GM21717 (cell line): ENCODE results near the gene CBLN3.

Experiments used
- ATAC-seq: cut with Tn5 transposase; IDR thresholded peaks from one replicate; pipeline ENCODE4 v1.9.1; 2021; ENCODE audit warnings: mild to moderate bottlenecking, moderate library complexity; ENCODE audit not compliant: unreplicated experiment

CBLN3 gene

DNA sequence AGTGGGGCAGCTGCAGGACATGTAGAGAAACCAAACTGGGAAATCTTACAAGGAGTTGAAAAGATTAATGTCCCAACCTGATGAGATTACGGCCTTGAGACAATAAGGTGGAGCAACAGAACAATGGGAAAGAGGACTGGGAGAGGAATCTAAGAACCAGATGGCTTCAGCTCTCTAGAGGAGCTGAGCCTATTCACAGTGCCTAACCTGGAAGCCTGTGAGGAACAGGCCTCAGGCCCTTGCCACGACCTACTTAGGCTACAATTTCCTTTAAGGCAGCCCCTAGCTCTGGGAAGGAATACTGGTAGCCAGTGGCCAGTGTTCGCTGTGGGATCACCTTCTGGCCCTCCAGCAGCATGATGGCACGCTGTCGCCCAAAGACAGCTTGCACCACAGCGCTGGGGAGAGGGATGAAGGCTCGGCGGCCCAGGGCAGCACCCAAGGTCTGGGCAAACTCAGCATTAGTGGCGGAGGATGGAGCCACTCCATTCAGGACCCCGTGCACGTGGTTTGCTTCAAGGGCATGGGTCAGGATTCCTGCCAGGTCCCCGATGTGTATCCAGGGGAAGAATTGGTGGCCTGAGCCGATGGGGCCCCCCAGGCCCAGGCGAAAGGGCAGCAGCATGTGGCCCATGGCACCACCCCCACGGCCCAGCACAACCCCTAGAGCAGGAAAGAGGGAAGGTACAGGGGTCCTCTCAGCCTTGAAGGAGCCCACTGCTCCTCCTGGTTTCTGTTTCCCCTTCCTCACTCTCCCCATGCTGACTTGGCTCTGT, 10.6 kb upstream of the CBLN3 start:
- ATAC-seq = no peak

DNA sequence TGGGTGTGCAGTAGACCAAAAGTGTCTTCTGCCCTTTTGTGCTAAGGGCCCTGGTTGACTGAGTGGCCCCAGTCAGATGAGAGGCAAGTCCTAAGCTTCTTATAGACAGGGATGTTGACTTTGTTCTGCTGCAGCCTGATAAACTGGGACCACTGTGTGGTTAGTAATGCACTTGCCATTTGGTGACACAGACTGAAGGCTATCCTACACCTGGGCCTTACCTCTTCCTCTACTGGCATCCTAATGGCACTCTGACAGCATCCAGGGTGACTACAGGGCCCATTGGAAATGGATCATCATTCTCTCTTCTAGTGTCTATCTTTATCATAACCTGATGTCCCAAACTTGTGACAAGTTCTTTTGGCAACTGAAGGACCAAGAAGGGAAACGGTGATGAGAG, 9.8 kb upstream of the CBLN3 start:
- ATAC-seq = no peak

DNA sequence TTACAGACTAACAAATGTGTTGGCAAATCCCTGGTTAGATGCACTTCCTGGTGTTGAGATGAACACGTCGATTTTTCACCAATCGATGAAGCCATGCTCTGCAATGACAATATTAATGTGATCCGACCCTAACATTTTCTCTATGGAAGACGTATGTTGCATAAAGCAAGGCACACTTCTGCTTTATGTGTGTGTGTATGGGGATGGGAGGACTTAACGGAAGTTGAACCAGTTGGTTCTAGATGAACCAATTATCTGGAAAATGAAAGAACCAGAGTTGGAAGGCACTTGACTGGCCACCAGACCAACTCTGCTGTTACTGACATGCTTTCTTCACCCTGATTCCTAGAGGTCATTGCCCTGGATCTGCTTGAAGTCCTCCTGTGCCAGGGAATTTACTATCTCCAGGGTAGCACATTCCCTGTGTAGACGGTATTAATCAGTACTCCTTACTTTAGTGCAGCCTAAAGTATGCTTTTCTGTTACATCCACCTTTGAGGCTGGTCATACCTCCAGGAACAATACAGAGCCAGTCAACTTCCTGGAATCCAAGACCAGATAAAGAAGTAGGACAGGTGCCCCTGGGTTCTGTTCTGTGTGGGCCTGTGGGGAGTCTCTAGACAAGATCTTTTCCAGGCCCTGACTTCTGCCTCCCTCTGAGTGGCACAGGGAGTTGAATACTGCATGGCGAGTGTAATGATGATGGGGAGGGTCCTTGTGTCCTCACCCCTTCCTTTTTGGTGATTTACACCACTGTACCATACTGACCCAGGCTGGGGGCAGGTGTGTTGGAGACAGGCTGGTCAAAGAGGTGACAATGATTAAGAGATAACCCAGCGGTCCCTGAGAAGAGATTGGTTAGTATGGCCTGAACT, 9.0 kb upstream of the CBLN3 start:
- no peak for ATAC-seq

DNA sequence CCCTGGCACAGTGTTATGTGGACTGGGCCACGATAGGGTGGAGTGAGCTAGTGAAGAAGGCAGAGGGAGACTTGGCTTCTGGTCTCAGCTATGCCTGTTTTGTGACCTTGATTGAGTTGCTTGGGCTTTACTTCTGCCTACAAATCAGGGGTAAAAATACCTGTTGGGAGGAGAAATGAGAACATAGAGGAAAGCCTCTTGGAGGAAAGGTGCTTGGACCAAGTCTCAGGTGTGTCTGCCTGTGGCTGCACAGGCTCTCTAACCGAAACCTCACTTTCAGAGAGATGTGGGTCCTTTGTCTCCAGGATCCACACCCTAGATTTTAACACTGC, 8.2 kb upstream of the CBLN3 start:
- no peak for ATAC-seq

DNA sequence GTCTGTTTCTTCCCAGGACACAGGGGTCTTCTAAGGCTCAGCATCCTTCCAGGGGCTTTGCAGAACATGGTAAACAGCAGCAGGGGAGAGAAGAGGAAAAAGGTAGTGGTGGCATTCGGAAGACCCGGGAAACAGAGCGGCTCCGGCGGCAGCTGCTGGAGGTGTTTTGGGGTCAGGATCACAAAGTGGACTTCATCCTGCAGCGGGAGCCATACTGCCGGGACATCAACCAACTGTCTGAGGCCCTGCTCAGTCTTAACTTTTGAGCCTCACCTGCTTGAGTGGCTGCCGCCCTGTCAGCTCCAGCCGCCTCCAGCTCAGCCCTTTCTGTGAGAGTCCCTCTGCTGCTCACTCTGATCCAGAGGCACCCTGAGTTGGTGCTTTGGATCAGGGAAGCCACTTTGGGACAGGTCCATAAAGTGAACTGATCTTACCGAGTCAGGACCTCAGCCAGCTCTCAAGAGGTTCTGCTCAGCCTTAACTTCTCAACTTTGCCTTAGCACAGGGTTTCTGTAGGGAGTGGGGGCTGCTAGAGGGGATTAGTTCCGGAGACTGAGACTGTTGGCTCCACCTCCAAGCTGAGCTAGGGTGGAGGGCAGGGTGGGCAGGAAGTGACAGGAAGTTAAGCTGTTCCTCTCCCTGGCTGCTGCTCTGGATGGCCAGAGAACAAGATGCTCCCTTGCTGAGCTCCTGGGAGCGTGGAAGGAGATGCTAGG, 7.7 kb upstream of the CBLN3 start:
- no peak for ATAC-seq

DNA sequence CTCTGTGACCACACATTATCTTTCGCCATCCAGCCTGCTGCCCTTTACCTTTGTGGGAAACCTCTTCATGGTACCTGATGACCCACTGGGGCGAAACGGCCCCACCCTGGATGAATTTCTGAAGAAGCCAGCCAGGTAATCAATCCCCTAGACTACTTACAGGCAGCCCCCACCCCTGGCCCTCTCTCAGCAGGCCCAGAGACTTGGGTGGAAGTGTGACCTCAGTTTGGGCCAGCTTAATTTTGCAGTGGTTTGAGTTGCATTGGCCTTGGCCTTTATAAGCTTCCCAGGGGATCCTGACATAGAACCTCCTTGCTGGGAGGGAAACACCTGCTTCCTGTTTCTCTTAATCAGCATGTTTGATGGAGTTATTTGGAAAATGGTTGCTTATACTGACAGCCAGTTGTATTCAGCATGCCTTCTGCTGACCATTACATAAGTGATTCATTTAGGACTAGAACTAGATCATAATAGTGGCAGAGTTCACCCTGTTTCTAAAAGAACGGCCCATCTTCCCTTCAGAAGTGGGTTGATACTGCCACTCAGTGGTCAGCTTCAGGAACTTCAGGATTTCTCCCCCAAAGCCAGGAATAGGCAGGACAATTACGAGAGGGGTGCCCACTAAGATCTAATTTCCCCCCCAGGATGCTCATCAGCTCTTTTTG, 7.0 kb upstream of the CBLN3 start:
- ATAC-seq = no peak

DNA sequence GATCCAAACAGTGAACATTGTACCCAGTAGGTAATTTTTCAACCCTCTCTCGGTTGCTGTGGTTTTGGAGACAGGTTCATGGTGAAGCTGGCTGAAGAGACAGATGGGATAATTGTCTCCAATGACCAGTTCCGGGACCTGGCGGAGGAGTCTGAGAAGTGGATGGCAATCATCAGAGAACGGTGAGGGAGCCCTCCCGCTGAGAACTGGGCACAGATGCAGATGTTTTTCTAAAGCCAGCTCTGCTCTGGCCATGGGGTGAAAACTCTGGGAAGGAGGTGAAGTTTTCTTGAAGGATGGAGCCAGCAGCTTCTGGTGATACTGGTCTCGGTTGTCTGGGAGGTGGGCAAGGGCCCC, 6.5 kb upstream of the CBLN3 start:
- no peak for ATAC-seq

DNA sequence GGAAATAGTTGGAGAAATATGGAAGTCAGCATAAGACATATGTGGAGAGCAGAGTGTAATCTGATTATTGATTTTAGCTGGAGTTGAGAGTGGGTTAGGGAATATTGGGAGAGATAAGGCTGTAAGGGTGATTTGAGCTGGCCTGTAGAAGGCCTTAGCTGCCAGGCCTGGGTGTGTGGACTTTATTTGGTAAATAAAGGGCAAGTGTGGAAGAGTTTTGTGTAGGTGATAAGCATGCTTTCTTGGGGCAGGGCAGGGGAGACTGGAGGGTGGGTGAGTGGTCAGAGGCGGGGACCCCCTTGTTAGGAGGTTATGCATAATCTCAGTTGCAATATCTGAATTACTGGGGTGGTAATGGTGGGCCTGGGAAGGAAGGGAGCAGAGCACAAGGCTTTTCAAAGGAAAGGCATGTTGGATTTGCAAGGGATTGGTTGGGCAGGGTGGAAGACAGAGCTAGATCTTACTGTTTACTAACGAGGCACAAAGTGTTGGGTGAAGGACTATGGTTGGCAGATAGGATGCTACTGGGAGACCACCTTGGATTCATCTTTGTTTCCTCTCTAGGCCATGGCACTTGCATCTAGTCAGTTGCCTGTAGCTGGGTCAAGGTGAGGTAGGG, 5.8 kb upstream of the CBLN3 start:
- ATAC-seq = no peak

DNA sequence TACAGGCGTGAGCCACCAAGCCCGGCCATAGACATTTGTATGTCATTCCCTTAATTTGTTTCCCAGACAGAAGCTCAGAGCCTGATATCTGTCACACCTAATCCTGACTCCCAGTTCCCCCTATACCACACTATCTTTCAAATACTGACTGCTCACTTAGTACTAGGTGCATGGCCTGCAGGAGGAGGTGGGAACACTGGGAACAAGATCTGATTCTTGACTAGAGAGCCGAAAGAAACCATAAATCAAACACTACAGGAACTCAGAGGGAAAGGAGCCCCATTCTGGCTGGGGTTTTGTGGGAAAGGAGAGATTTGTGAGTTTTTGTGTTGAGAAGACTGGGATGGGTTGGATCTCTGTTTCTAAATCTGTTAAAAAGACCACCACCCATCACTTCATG, 5.2 kb upstream of the CBLN3 start:
- no peak for ATAC-seq

DNA sequence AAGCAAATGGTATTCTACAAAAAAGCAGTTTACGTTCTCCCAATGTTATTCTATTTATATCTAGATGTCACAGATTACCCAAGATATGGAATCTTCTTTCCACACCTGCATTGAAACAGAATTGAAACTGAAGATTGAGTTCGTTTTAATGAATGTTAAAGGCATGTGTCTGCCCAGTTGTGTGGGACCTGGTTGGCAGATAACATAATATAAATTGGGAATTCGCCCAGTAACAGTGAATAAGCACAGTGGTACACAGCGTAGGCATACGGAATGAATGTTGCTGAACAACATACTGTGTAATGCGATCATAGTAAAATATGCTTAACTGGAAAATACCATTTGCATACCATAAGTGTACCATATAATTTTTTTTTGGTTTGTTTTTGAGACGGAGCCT, 4.6 kb upstream of the CBLN3 start:
- no peak for ATAC-seq

DNA sequence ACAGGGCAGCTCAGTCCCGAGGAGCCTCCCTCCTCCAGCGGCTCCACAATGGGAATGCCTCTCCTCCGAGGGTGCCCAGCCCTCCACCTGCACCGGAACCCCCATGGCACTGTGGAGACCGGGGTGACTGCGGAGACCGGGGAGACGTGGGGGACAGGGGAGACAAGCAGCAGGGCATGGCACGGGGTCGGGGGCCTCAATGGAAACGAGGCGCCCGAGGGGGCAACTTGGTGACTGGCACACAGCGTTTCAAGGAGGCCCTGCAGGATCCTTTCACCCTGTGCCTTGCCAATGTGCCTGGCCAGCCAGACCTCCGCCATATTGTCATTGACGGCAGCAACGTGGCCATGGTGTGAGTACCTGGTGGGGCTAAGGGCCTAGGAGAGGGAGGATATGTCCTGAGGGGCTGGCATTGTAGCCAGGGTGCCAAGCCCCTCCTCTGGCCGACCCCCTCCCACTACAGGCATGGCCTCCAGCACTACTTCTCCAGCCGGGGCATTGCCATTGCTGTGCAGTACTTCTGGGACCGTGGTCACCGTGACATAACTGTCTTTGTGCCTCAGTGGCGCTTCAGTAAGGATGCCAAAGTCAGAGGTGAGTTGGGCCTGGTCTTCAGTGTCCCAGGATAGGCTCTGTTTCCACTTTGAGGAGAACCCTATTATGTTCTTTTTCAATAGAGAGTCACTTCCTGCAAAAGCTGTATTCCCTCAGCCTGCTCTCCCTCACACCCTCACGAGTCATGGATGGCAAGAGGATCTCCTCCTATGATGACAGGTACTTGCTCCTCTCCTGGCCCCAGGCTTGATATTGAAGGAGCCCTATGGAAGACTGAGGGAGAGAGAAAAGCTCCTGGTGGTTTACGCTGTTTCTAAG, 3.0 kb upstream of the CBLN3 start:
- no peak for ATAC-seq

DNA sequence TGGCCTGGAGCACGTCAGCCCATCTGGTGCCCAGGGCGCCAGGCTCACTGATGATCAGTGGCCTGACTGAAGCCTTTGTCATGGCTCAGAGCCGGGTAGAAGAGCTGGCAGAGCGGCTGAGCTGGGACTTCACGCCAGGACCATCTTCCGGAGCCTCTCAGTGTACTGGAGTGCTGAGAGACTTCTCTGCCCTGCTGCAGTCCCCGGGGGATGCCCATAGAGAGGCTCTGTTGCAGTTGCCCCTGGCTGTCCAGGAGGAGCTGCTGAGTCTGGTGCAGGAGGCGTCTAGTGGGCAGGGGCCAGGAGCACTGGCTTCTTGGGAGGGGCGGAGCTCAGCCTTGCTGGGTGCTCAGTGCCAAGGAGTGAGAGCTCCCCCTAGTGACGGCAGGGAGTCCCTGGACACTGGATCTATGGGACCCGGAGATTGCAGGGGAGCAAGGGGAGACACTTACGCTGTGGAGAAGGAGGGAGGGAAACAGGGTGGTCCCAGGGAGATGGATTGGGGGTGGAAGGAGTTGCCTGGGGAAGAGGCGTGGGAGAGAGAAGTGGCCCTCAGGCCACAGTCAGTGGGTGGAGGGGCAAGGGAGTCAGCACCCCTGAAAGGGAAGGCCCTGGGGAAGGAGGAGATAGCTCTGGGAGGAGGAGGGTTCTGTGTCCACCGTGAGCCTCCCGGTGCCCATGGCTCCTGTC, 2.2 kb upstream of the CBLN3 start:
- ATAC-seq = peak; percentile 55

DNA sequence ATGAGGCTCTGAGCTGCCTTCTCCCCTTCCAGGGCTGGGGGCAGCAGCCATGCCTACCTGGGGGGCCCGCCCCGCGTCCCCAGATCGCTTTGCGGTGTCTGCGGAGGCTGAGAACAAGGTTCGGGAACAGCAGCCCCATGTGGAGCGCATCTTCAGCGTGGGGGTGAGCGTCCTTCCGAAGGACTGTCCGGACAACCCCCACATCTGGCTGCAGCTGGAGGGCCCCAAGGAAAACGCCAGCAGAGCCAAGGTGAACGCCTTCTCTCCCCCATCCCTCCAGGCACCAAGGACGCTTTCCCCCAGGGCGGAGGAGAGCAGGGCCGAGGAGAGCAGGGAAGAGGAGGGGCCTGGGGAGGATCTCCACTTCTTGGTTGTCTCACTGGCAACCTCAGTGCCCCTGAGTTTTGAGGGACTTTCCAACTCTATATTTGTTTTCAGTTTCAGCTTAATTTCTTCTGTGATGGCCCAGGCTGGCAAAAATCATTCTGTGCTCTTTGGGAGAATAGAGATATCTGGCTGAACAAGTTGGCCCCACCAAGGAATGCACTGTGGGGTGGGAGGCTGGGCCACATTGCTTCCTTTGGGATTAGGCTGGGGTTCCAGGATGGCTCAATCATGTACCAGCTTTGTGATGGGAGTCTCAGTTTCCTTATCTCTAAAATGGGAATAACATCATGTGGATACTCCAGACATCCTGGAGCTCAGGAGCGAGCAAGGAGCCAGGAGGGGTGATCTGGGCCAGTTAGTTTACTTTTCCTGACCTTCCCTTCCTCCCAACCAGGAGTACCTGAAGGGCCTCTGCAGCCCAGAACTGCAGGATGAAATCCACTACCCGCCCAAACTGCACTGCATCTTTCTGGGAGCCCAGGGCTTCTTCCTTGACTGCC, 1.5 kb upstream of the CBLN3 start:
- peak; percentile 47 for ATAC-seq

DNA sequence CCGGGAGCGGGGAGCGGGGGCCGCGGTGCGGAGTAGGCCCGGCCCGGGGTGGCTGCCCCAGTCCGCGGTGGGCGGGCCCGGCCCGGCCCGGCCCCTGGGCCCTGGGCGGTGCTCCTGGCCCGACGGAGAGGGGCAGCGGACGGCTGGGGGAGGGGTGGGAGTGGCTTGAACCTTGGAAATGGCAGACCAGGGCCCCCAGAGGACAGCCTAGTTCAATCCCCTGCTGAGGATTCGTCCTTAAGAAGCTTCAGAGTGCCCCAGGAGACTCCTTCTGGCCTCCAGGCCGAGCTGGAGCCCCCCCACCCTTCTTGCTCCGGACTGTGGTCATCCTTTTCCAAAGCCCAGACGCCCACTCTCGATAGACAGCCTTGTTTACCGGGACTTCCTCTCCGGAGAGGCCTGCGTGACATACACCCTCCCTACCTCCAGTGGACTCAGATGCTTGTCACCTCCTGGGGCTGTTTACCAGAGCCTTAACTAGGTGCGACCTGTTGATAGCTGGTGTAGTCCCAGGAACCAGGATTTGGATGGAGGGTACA, 744 bp upstream of the CBLN3 start:
- ATAC-seq = peak; percentile 49

DNA sequence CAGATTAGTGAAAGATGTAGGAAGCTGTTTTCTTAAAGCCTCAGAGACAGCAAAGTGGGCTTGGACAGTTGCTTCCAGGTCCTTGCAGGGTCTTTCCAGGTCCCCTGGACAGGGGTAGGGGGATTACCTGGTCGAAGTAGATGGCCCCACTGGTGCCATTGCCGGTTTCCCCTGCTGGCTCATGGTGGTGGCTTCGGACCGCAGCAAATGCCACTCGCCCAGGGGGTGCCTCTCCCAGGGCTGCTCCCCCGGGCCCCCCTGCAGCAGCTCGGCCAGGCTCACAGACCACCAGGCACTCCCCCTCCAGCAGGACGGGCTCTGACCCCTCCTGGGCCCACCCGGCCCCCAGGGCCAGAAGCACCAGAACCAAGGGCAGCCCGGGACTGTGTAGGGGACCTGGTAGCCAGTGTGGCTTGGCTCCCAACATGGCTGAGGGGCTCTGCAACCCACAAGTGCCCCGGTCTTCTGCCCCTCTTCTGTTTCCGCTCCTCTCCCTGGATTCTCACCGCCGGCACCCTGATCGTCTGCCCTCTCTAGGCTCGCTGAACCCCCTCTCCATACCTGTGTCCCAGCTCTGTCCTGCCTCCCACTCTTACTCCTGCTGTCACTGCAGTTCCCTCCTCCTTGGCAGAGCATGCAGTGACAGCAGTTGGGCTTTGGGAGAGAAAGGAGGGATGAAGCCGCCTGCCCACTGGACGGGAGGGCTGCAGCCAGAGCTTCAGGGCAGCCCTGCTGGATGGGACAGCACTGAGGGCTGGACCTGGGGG, 657 bp downstream of the CBLN3 start:
- no peak for ATAC-seq

DNA sequence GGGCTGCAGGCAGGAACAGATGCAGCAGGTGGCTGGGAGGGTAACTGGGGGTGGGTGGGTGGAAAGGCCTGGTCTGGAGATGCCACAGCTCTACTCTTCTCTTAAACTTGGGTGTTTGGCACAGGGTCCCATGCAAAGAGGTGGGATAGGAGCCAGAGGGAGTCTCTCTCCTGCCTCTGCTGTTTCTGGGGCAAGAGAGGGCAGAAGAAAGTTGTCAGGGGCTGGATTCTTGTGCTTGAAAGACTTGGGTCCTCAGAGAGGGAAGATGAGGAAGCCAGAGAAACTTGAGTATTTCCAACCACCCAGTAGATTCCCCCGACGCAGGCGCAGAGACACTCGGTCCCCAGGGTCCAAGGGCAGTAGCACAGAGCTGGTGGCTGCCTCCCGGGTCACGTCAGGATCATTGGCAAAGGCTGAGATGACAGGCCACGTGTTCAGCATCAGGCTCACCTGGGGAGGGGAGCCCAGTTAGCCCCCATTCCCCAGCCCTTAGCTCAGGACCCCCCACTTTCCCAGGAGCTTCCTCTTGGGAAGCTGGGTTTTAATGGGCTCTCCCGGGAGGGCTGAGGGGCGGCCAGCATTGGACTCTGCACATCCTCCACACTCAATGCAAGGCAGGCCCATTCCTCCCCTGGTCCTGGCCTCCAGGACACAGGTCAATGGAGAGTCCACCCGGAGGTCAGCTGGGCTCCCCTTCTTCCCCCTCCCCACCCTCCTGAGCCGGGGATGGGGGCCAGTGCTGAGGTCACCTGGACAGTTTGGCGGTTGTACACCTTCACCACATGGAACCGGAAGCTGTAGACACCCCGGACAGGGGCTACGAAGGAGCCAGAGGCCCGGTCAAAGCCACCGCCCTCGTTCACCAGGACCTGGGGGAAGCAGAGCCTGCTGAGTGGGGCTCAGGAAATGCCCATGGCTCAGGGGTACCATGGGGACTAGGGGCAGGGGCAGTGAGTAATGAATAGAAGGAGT, 1.6 kb downstream of the CBLN3 start:
- no peak for ATAC-seq
